ENCODE results near the gene CDX2.

GRCh38 chr13:27969082-27969865 is at the start of gene CDX2:
- TF ChIP-seq POLR2AphosphoS5 (IDR thresholded peaks at IDR 0.05) (no peak), POLR2A (IDR thresholded peaks at IDR 0.05) (no peak)
- TF ChIP-seq, protein P1, sequence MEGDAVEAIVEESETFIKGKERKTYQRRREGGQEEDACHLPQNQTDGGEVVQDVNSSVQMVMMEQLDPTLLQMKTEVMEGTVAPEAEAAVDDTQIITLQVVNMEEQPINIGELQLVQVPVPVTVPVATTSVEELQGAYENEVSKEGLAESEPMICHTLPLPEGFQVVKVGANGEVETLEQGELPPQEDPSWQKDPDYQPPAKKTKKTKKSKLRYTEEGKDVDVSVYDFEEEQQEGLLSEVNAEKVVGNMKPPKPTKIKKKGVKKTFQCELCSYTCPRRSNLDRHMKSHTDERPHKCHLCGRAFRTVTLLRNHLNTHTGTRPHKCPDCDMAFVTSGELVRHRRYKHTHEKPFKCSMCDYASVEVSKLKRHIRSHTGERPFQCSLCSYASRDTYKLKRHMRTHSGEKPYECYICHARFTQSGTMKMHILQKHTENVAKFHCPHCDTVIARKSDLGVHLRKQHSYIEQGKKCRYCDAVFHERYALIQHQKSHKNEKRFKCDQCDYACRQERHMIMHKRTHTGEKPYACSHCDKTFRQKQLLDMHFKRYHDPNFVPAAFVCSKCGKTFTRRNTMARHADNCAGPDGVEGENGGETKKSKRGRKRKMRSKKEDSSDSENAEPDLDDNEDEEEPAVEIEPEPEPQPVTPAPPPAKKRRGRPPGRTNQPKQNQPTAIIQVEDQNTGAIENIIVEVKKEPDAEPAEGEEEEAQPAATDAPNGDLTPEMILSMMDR (IDR thresholded peaks at IDR 0.05), result no peak
